HEK293T (cell line): ENCODE measurements around the gene EED.

Experiments used
- ELF4 ChIP-seq: fragments of 450-650 bp; IDR thresholded peaks from 2 replicates; pipeline ENCODE4 v1.6.1; 2017; ENCODE audit warnings: antibody characterized with exemption
- FOXK2 ChIP-seq: fragments of 450-650 bp; IDR thresholded peaks from 2 replicates; pipeline ENCODE4 v1.6.1; 2016; ENCODE audit warnings: mild to moderate bottlenecking
- FOXM1 ChIP-seq: fragments of 450-650 bp; IDR thresholded peaks from 2 replicates; pipeline ENCODE4 v1.6.1; 2017; ENCODE audit warnings: mild to moderate bottlenecking, borderline replicate concordance
- NFRKB ChIP-seq: fragments of 450-650 bp; IDR thresholded peaks from 2 replicates; pipeline ENCODE4 v1.6.1; 2016; ENCODE audit warnings: mild to moderate bottlenecking, moderate library complexity
- SP1 ChIP-seq: fragments of 450-650 bp; IDR thresholded peaks from 2 replicates; pipeline ENCODE4 v1.6.1; 2017

- no peak for TF ChIP-seq NFRKB
- TF ChIP-seq SP1: no peak
- no peak for TF ChIP-seq FOXM1
- TF ChIP-seq FOXK2: no peak
- TF ChIP-seq ELF4: no peak
Measured at GRCh38 chr11:86275493-86276370, 31.2 kb downstream of the EED start.
